H1 (cell line): ENCODE data around the gene ARTN. TPM values are rescaled to one million over a fixed set of nuclear protein-coding genes. Genes with fewer than 3 reads are reported as not detected.

ENCODE experiments used
- CTCF ChIA-PET: fragments of 300-600 bp; sonication (Branson Sonifier 250); formaldehyde crosslinking; loops from one replicate; lab custom pipeline; 2021; ENCODE audit not compliant: partially characterized antibody; lab: Charles Lee
- POLR2A ChIA-PET: fragments of 300-600 bp; sonication (Branson Sonifier 250); formaldehyde crosslinking; loops from one replicate; lab custom pipeline; 2021; ENCODE audit warnings: inconsistent platforms; ENCODE audit not compliant: partially characterized antibody; lab: Charles Lee
- DNase-seq, 2 experiments: peaks; one replicate each; pipeline versions ENCODE4 v3.0.0 to v3.0.0-alpha.2; 2010 to 2022; ENCODE audit warnings: low spot score in 2 of 2, low read depth in 1 of 2, mixed read lengths in 1 of 2
- FAIRE-seq: peaks from 2 replicates; lab custom pipeline; 2011; peaks lifted over from hg19 to GRCh38; lab: Jason Lieb, UNC
- H2AFZ ChIP-seq: 2 replicates; pipeline ENCODE4 v1.8.1; 2012; ENCODE audit warnings: low read length, inconsistent platforms
- H2AK5ac ChIP-seq: 2 replicates; pipeline ENCODE4 v1.6.1; 2013; ENCODE audit warnings: low read depth, low read length
- H2BK120ac ChIP-seq: replicated peaks from 2 replicates; pipeline ENCODE3; 2013; ENCODE audit warnings: low read depth, low read length, inconsistent platforms
- H2BK12ac ChIP-seq: 2 replicates; pipeline ENCODE4 v1.6.1; 2013; ENCODE audit warnings: low read depth, low read length
- H2BK15ac ChIP-seq: 2 replicates; pipeline ENCODE4 v1.6.1; 2013; ENCODE audit warnings: low read length
- H2BK20ac ChIP-seq: 2 replicates; pipeline ENCODE4 v1.6.1; 2013; ENCODE audit warnings: low read length
- H2BK5ac ChIP-seq: 2 replicates; pipeline ENCODE4 v1.6.1; 2013; ENCODE audit warnings: low read depth, low read length
- H3K14ac ChIP-seq: 2 replicates; pipeline ENCODE4 v1.6.1; 2013; ENCODE audit warnings: inconsistent platforms; ENCODE audit not compliant: insufficient read length
- H3K18ac ChIP-seq: 2 replicates; pipeline ENCODE4 v1.6.1; 2013; ENCODE audit warnings: low read length; ENCODE audit errors: extremely low read depth
- H3K23ac ChIP-seq: 2 replicates; pipeline ENCODE4 v1.6.1; 2013; ENCODE audit warnings: inconsistent platforms; ENCODE audit not compliant: insufficient read length
- H3K23me2 ChIP-seq: 2 replicates; pipeline ENCODE4 v1.6.1; 2013; ENCODE audit warnings: low read depth, low read length
- H3K27ac ChIP-seq: 2 replicates; pipeline ENCODE4 v1.6.1; 2011; ENCODE audit warnings: low read depth, low read length, inconsistent platforms
- H3K27me3 ChIP-seq, 4 experiments: replicated peaks in 1 of 4; 1 replicate in 1 of 4; 2 replicates in 3 of 4; pipeline versions ENCODE4 v1.6.1 to v1.8.1; 2011 to 2013; ENCODE audit warnings: low read length in 3 of 4, mild to moderate bottlenecking in 3 of 4, inconsistent platforms in 2 of 4, mixed read lengths in 2 of 4, moderate library complexity in 1 of 4; ENCODE audit not compliant: control insufficient read depth in 3 of 4, insufficient read depth in 3 of 4; ENCODE audit errors: extremely low read depth in 1 of 4
- H3K36me3 ChIP-seq, 4 experiments: 2 replicates each; pipeline versions ENCODE4 v1.6.1 to v1.8.1; 2011 to 2013; ENCODE audit warnings: mild to moderate bottlenecking in 4 of 4, low read length in 3 of 4, moderate library complexity in 2 of 4, control low read depth in 1 of 4, inconsistent platforms in 1 of 4; ENCODE audit not compliant: insufficient read depth in 4 of 4, control insufficient read depth in 2 of 4
- H3K4ac ChIP-seq: replicated peaks from 2 replicates; pipeline ENCODE3; 2013; ENCODE audit warnings: low read length, low read depth, mixed read lengths, inconsistent platforms; ENCODE audit not compliant: insufficient read length
- H3K4me1 ChIP-seq, 4 experiments: replicated peaks in 1 of 4; 1 replicate in 1 of 4; 2 replicates in 3 of 4; pipeline versions ENCODE4 v1.6.1 to v1.8.1; 2011 to 2013; ENCODE audit warnings: low read length in 3 of 4, inconsistent platforms in 2 of 4, mixed read lengths in 1 of 4; ENCODE audit not compliant: insufficient read depth in 4 of 4, control insufficient read depth in 3 of 4
- H3K4me2 ChIP-seq, 2 experiments: 2 replicates each; pipeline versions ENCODE4 v1.6.1 to v1.8.1; 2011 to 2013; ENCODE audit warnings: low read depth in 2 of 2, low read length in 2 of 2, control low read depth in 1 of 2, inconsistent platforms in 1 of 2, mild to moderate bottlenecking in 1 of 2; ENCODE audit not compliant: insufficient read depth in 1 of 2
- H3K4me3 ChIP-seq, 4 experiments: fragments of 200-600, 300-600 bp in 1 of 4; sonication (generic), shearing (Covaris generic), sonication (Bioruptor Twin) in 1 of 4; 2 replicates each; pipeline versions ENCODE4 v1.5.1 to v1.8.1; 2011 to 2016; ENCODE audit warnings: low read length in 4 of 4, low read depth in 3 of 4, control low read depth in 2 of 4, inconsistent platforms in 2 of 4, mild to moderate bottlenecking in 2 of 4, mixed read lengths in 1 of 4, moderate library complexity in 1 of 4; ENCODE audit not compliant: insufficient read depth in 2 of 4; ENCODE audit errors: extremely low read depth in 1 of 4
- H3K56ac ChIP-seq: replicated peaks from 2 replicates; pipeline ENCODE3; 2013; ENCODE audit warnings: low read depth, mild to moderate bottlenecking, mixed read lengths, low read length, inconsistent platforms; ENCODE audit not compliant: insufficient read length
- H3K79me1 ChIP-seq: 2 replicates; pipeline ENCODE4 v1.6.1; 2013; ENCODE audit warnings: low read depth, low read length, control low read depth
- H3K79me2 ChIP-seq, 2 experiments: 2 replicates each; pipeline versions ENCODE4 v1.6.1 to v1.8.1; 2012 to 2013; ENCODE audit warnings: low read length in 2 of 2, mild to moderate bottlenecking in 2 of 2, inconsistent platforms in 1 of 2; ENCODE audit not compliant: insufficient read depth in 2 of 2, control insufficient read depth in 1 of 2
- H3K9ac ChIP-seq, 4 experiments: replicated peaks in 1 of 4; 1 replicate in 1 of 4; 2 replicates in 3 of 4; pipeline versions ENCODE4 v1.6.1 to v1.8.1; 2011 to 2013; ENCODE audit warnings: low read depth in 3 of 4, low read length in 3 of 4, control low read depth in 2 of 4, mild to moderate bottlenecking in 2 of 4, moderate library complexity in 2 of 4, inconsistent platforms in 1 of 4; ENCODE audit errors: extremely low read depth in 1 of 4
- H3K9me3 ChIP-seq, 2 experiments: 2 replicates each; pipeline versions ENCODE4 v1.6.1 to v1.8.1; 2012 to 2013; ENCODE audit warnings: mild to moderate bottlenecking in 2 of 2, moderate library complexity in 2 of 2, control low read depth in 1 of 2, inconsistent platforms in 1 of 2, low read depth in 1 of 2, low read length in 1 of 2, mixed read lengths in 1 of 2; ENCODE audit not compliant: insufficient read depth in 2 of 2
- H4K20me1 ChIP-seq, 2 experiments: replicated peaks in 1 of 2; 2 replicates each; pipeline versions ENCODE3 to v1.8.1; 2011 to 2013; ENCODE audit warnings: inconsistent platforms in 2 of 2, low read length in 2 of 2, mild to moderate bottlenecking in 1 of 2; ENCODE audit not compliant: insufficient read depth in 2 of 2, control insufficient read depth in 1 of 2
- H4K5ac ChIP-seq: 2 replicates; pipeline ENCODE4 v1.6.1; 2013; ENCODE audit warnings: low read length, low read depth, mixed read lengths, inconsistent platforms; ENCODE audit not compliant: insufficient read length
- H4K8ac ChIP-seq: 2 replicates; pipeline ENCODE4 v1.8.0; 2013; ENCODE audit warnings: mild to moderate bottlenecking, moderate library complexity, low read length, inconsistent platforms; ENCODE audit not compliant: insufficient read depth; ENCODE audit errors: extremely low read depth
- H4K91ac ChIP-seq: replicated peaks from 2 replicates; pipeline ENCODE3; 2013; ENCODE audit warnings: low read length, mixed read lengths, inconsistent platforms; ENCODE audit not compliant: insufficient read length
- CREB1 ChIP-seq: IDR thresholded peaks from 2 replicates; pipeline ENCODE4 v1.6.1; 2012; ENCODE audit warnings: inconsistent platforms
- KDM1A ChIP-seq: fragments of 200-600, 300-600 bp; sonication (generic); IDR thresholded peaks from 2 replicates; pipeline ENCODE4 v1.7.1; 2016; ENCODE audit warnings: mild to moderate bottlenecking, low read length, borderline replicate concordance
- POU5F1 ChIP-seq: IDR thresholded peaks from 2 replicates; pipeline ENCODE4 v1.6.1; 2011; ENCODE audit warnings: low read depth, mild to moderate bottlenecking, low read length, moderate library complexity
- RNF2 ChIP-seq: fragments of 200-900, 300-1000 bp; sonication (generic); IDR thresholded peaks from 2 replicates; pipeline ENCODE4 v1.7.1; 2016; ENCODE audit warnings: borderline replicate concordance, low read depth, mild to moderate bottlenecking, antibody characterized with exemption, low read length; ENCODE audit not compliant: poor library complexity, severe bottlenecking; ENCODE audit errors: missing control alignments
- SRF ChIP-seq: IDR thresholded peaks from 2 replicates; pipeline ENCODE4 v1.6.1; 2011; ENCODE audit warnings: mild to moderate bottlenecking, low read depth, low read length, moderate library complexity
- WGBS, 2 experiments: shearing (Covaris generic) in 1 of 2; methylation state at CpG; one replicate each; pipeline versions ENCODE4 v1.1.6 to v1.1.7; 2013 to 2015; ENCODE audit warnings: low lambda C conversion rate in 2 of 2, mixed read lengths in 2 of 2, inconsistent platforms in 1 of 2, low coverage in 1 of 2, missing lambda C conversion rate in 1 of 2; ENCODE audit not compliant: insufficient replicate concordance in 2 of 2, insufficient coverage in 1 of 2, insufficient read length in 1 of 2; ENCODE audit errors: extremely low coverage in 1 of 2, missing lambda C conversion rate in 1 of 2; 5-methylcytosine and 5-hydroxymethylcytosine counted together
- polyA plus RNA-seq, 7 experiments: library from polyadenylated mRNA; depleted of rRNA in 3 of 7; stranded (reverse) in 5 of 7; unstranded in 2 of 7; fragments of >200 nt in 5 of 7; fragments of 200-250 nt in 2 of 7; gene quantifications; 1 replicate in 5 of 7; 2 replicates in 1 of 7; 4 replicates in 1 of 7; pipeline versions ENCODE4 v1.2.1 to v1.2.3, GENCODE V29; 2011 to 2013; ENCODE audit warnings: missing spikeins in 2 of 7, mixed read lengths in 2 of 7
- total RNA-seq: library from RNA; stranded (reverse); fragmentation: NEBNext Ultra II Directional; extraction: Animal tissue kit (Norgen Biotek cat#: 25700); gene quantifications from 2 replicates; pipeline ENCODE4 v1.2.1, GENCODE V29; 2021
- TF ChIP-seq, protein P1 (sequence below): IDR thresholded peaks from 2 replicates; pipeline ENCODE4 v1.6.1; 2011; ENCODE audit warnings: low read length, improper control_type of control experiment

The ARTN gene
- total and polyA plus RNA-seq, 2 of the 8 experiments (the other 6 are each of a cell fraction or from before 2014, with no cell fraction given) = 13.5 to 22.7 TPM

DNA sequence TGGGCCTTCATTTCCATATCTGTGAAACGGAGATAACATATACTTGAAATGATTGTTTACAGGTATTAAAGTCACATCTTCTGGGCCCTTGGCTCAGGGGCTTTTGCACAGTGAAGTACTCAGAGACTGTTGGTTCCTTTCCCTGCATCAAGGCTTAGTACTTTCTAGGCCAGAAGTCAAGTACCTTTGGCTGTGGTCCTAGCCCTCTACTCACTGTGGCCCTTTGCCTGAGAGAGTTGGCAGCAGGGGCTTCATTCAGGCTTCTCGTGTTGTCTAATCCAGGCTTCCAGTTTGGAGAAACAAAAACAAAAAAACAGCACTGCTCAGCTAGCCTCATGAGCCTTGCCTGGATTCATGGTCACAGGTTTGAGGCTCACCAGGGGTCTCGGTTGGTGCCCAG lies 28.1 kb downstream of the ARTN start:
- Histone ChIP-seq H3K14ac (no peak overlapping the region), H3K4me1 (no peaks in the 10 kb centered on the region), H2BK15ac (no peak overlapping the region), H3K56ac (no peak overlapping the region), H3K9me3 (no peaks in the 10 kb centered on the region), H4K5ac (no peak overlapping the region), H2BK5ac (peak overlapping the region; percentile 9; the same call in 1 of the 2 replicates), H3K27me3 (no peaks in the 10 kb centered on the region), H3K79me1 (no peaks in the 10 kb centered on the region), H2BK20ac (no peak overlapping the region), H2BK120ac (no peak overlapping the region), H3K4ac (no peak overlapping the region), H3K4me2 (no peak overlapping the region), H3K18ac (no peak overlapping the region), H3K4me3 (no peak overlapping the region), H3K23ac (no peak overlapping the region), H3K23me2 (peaks cover 5% of the 10 kb centered on the region; the same call in 1 of the 2 replicates), H4K8ac (no peak overlapping the region), H4K91ac (no peak overlapping the region), H4K20me1 (peaks cover 0 to 1% of the 10 kb centered on the region in 2 experiments), H3K9ac (no peak overlapping the region), H2AFZ (no peak overlapping the region), H3K36me3 (peaks cover 3 to 11% (median 8%) of the 10 kb centered on the region in 4 experiments; a peak in 4 of 8 replicates), H2BK12ac (no peak overlapping the region), H3K27ac (no peak overlapping the region)
- 87% methylated on average over 3 of the region's 3 CpGs; no CpG with 5 or more reads in 1 of the 2 experiments for WGBS, 2 experiments
- CTCF ChIA-PET = interaction anchor here (0.6 to 2.0 kb wide), 4 partner anchors 9 to 74 kb away, joined by 3 to 6 read pairs (median 5); no protein-coding TSS in a partner anchor
- FAIRE-seq (no peak), DNase-seq (no peak)
- TF ChIP-seq, protein P1, sequence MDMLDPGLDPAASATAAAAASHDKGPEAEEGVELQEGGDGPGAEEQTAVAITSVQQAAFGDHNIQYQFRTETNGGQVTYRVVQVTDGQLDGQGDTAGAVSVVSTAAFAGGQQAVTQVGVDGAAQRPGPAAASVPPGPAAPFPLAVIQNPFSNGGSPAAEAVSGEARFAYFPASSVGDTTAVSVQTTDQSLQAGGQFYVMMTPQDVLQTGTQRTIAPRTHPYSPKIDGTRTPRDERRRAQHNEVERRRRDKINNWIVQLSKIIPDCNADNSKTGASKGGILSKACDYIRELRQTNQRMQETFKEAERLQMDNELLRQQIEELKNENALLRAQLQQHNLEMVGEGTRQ = no peak
- TF ChIP-seq KDM1A (no peak), RNF2 (no peak), CREB1 (no peak), SRF (no peak), POU5F1 (no peak)
- TF ChIP-seq, all 59 proteins: peak for 0
- no peaks in the 10 kb centered on the region for H3K79me2 ChIP-seq
- no peak overlapping the region for H2AK5ac ChIP-seq
- POLR2A ChIA-PET = interaction anchor here (1.8 kb wide), 1 partner anchor 9 kb away, joined by 5 read pairs; no protein-coding TSS in a partner anchor
